HAP-1 (cell line): ENCODE measurements around the gene ADISSP.

Source experiments
- DNase-seq, 2 experiments: peaks; one replicate each; pipeline ENCODE4 v3.0.0-alpha.2; 2016 to 2020; ENCODE audit warnings: low spot score in 2 of 2
- H3K27me3 ChIP-seq: fragments of 250-450 bp; sonication (Bioruptor Pico); 2 replicates; pipeline ENCODE4 v1.5.1; 2020; ENCODE audit warnings: low read depth, mild to moderate bottlenecking, moderate library complexity
- H3K36me3 ChIP-seq: fragments of 250-450 bp; sonication (Bioruptor Pico); replicated peaks from 2 replicates; pipeline ENCODE4 v1.5.1; 2020; ENCODE audit warnings: mild to moderate bottlenecking
- H3K4me1 ChIP-seq: fragments of 250-450 bp; sonication (Bioruptor Pico); 2 replicates; pipeline ENCODE4 v1.5.1; 2020; ENCODE audit warnings: mild to moderate bottlenecking
- H3K4me3 ChIP-seq: fragments of 250-450 bp; sonication (Bioruptor Pico); 2 replicates; pipeline ENCODE4 v1.5.1; 2020; ENCODE audit warnings: mild to moderate bottlenecking, moderate library complexity
- H3K9me3 ChIP-seq: fragments of 250-450 bp; sonication (Bioruptor Pico); 2 replicates; pipeline ENCODE4 v1.5.1; 2020; ENCODE audit warnings: mild to moderate bottlenecking, moderate library complexity
- in situ Hi-C: fragments of 300-500 bp; cut with MboI; formaldehyde crosslinking; loops from 3 replicates; pipeline ENCODE4 v1.14.3; 2020; ENCODE audit warnings: low sequenced_read_pairs, inconsistent platforms, mixed read lengths

The ADISSP gene

GRCh38 chr20:3739054-3739925, 28.3 kb downstream of the ADISSP start:
- Histone ChIP-seq H3K27me3 (no peaks in the 10 kb centered on the region), H3K36me3 (no peaks in the 10 kb centered on the region), H3K4me1 (no peaks in the 10 kb centered on the region; the same call in 1 of the 2 replicates), H3K4me3 (no peak overlapping the region), H3K9me3 (no peaks in the 10 kb centered on the region)
- no peak for DNase-seq
- in situ Hi-C loops = no loop called here

- H3K9me3 ChIP-seq = no peaks in the 10 kb centered on the region
- H3K36me3 ChIP-seq = no peaks in the 10 kb centered on the region
- H3K4me1 ChIP-seq = no peaks in the 10 kb centered on the region
- in situ Hi-C loops = no loop called here
- no peak overlapping the region for H3K4me3 ChIP-seq
- DNase-seq = no peak
- no peaks in the 10 kb centered on the region for H3K27me3 ChIP-seq
Measured at GRCh38 chr20:3738111-3739053, 29.2 kb downstream of the ADISSP start.

- Histone ChIP-seq H3K4me1 (peaks cover 2% of the 10 kb centered on the region; the same call in 1 of the 2 replicates), H3K4me3 (no peak overlapping the region), H3K27me3 (no peaks in the 10 kb centered on the region), H3K9me3 (no peaks in the 10 kb centered on the region), H3K36me3 (no peaks in the 10 kb centered on the region)
- in situ Hi-C loops = no loop called here
- no peak for DNase-seq
Measured at GRCh38 chr20:3735768-3736167, 31.8 kb downstream of the ADISSP start.

GRCh38 chr20:3734111-3734843, 33.3 kb downstream of the ADISSP start:
- in situ Hi-C loops = no loop called here
- Histone ChIP-seq H3K9me3 (no peaks in the 10 kb centered on the region), H3K4me1 (peaks cover 2% of the 10 kb centered on the region; the same call in 1 of the 2 replicates), H3K27me3 (no peaks in the 10 kb centered on the region), H3K36me3 (no peaks in the 10 kb centered on the region), H3K4me3 (no peak overlapping the region)
- DNase-seq = no peak

- H3K36me3 ChIP-seq = no peaks in the 10 kb centered on the region
- no peak for DNase-seq
- H3K4me1 ChIP-seq = peaks cover 2% of the 10 kb centered on the region; the same call in 1 of the 2 replicates
- no peak overlapping the region for H3K4me3 ChIP-seq
- peaks cover 3% of the 10 kb centered on the region; the same call in 1 of the 2 replicates for H3K27me3 ChIP-seq
- in situ Hi-C loops = no loop called here
- H3K9me3 ChIP-seq = no peaks in the 10 kb centered on the region
Measured at GRCh38 chr20:3733119-3733995, 34.2 kb downstream of the ADISSP start.

GRCh38 chr20:3732327-3733118, 35.0 kb downstream of the ADISSP start, which contains the start of gene HSPA12B:
HSPA12B (plus strand) TSS chr20:3732685; CDS start chr20:3738675, 5,990 bp downstream.
- no peak within 1 kb of the TSS for H3K4me3 ChIP-seq
- H3K4me1 ChIP-seq = peaks cover 2% of the 10 kb centered on the region; the same call in 1 of the 2 replicates
- peaks cover 3% of the 10 kb centered on the region for H3K27me3 ChIP-seq
- peak in 1 of 2 experiments; percentile 38 for DNase-seq
- no peaks in the 10 kb centered on the region for H3K36me3 ChIP-seq
- H3K9me3 ChIP-seq = no peaks in the 10 kb centered on the region
- in situ Hi-C loops = no loop called here

GRCh38 chr20:3731944-3732326, 35.6 kb downstream of the ADISSP start:
- no peaks in the 10 kb centered on the region for H3K36me3 ChIP-seq
- no peak for DNase-seq
- H3K9me3 ChIP-seq = no peaks in the 10 kb centered on the region
- peaks cover 7% of the 10 kb centered on the region for H3K27me3 ChIP-seq
- H3K4me3 ChIP-seq = no peak overlapping the region
- in situ Hi-C loops = no loop called here
- H3K4me1 ChIP-seq = peaks cover 2% of the 10 kb centered on the region; the same call in 1 of the 2 replicates

- no peak overlapping the region for H3K4me3 ChIP-seq
- no peak for DNase-seq
- peaks cover 11% of the 10 kb centered on the region for H3K27me3 ChIP-seq
- H3K9me3 ChIP-seq = no peaks in the 10 kb centered on the region
- H3K4me1 ChIP-seq = peaks cover 2% of the 10 kb centered on the region; the same call in 1 of the 2 replicates
- in situ Hi-C loops = no loop called here
- no peaks in the 10 kb centered on the region for H3K36me3 ChIP-seq
Measured at GRCh38 chr20:3730803-3731672, 36.5 kb downstream of the ADISSP start.

GRCh38 chr20:3729811-3730540, 37.6 kb downstream of the ADISSP start:
- no peaks in the 10 kb centered on the region for H3K9me3 ChIP-seq
- no peaks in the 10 kb centered on the region for H3K36me3 ChIP-seq
- H3K4me1 ChIP-seq = peaks cover 2% of the 10 kb centered on the region; the same call in 1 of the 2 replicates
- in situ Hi-C loops = no loop called here
- no peak for DNase-seq
- peaks cover 15% of the 10 kb centered on the region for H3K27me3 ChIP-seq
- H3K4me3 ChIP-seq = no peak overlapping the region

GRCh38 chr20:3729378-3729777, 38.2 kb downstream of the ADISSP start:
- H3K27me3 ChIP-seq = peaks cover 15% of the 10 kb centered on the region
- H3K4me1 ChIP-seq = peaks cover 2% of the 10 kb centered on the region; the same call in 1 of the 2 replicates
- H3K9me3 ChIP-seq = no peaks in the 10 kb centered on the region
- no peaks in the 10 kb centered on the region for H3K36me3 ChIP-seq
- in situ Hi-C loops = no loop called here
- DNase-seq = no peak
- H3K4me3 ChIP-seq = no peak overlapping the region

- DNase-seq = no peak
- Histone ChIP-seq H3K4me1 (peaks cover 2% of the 10 kb centered on the region; the same call in 1 of the 2 replicates), H3K36me3 (no peaks in the 10 kb centered on the region), H3K27me3 (peaks cover 15% of the 10 kb centered on the region), H3K9me3 (no peaks in the 10 kb centered on the region), H3K4me3 (no peak overlapping the region)
- in situ Hi-C loops = no loop called here
Measured at GRCh38 chr20:3728876-3729275, 38.7 kb downstream of the ADISSP start.
